Rectal smooth muscle tissue (tissue), 1 donor: ENCODE measurements around the gene NDFIP1.

Experiments used
- H3K27ac ChIP-seq: one replicate; pipeline ENCODE4 v1.7.0; 2013; ENCODE audit warnings: low read depth, low read length, inconsistent platforms
- H3K27me3 ChIP-seq: one replicate; pipeline ENCODE4 v1.7.0; 2013; ENCODE audit warnings: low read length; ENCODE audit not compliant: control insufficient read depth, insufficient read depth
- H3K36me3 ChIP-seq: one replicate; pipeline ENCODE4 v1.7.0; 2013; ENCODE audit warnings: low read length; ENCODE audit not compliant: control insufficient read depth, insufficient read depth
- H3K4me1 ChIP-seq: one replicate; pipeline ENCODE4 v1.7.0; 2013; ENCODE audit warnings: low read length; ENCODE audit not compliant: control insufficient read depth, insufficient read depth
- H3K4me3 ChIP-seq: one replicate; pipeline ENCODE4 v1.7.0; 2013; ENCODE audit warnings: low read length
- H3K9ac ChIP-seq: one replicate; pipeline ENCODE4 v1.7.0; 2013; ENCODE audit warnings: low read length

The NDFIP1 gene

GRCh38 chr5:142096382-142096781 is 12.2 kb upstream of the NDFIP1 start:
- Histone ChIP-seq H3K4me1 (no peaks in the 10 kb centered on the region), H3K27me3 (no peaks in the 10 kb centered on the region), H3K36me3 (no peaks in the 10 kb centered on the region), H3K4me3 (no peak overlapping the region), H3K9ac (no peak overlapping the region), H3K27ac (no peak overlapping the region)

DNA sequence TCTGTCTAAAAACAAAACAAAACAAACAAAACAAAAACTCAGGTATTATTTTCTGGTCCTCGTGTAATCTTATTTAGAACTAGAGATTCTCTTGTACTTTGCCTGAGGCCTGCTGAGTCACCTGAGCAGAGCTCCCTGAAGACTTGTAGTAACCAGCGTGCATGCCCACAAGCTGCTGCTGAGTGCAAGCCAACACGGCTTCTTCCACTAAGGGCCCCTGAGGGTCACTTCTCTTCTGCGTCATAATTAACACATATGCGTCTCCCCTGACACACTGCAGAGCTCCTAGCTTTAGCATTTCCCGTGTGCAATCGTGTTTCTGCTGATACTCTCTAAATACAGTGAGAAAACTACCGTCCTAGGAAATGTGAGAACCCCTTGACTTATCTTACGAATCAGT is 10.9 kb upstream of the NDFIP1 start:
- Histone ChIP-seq H3K27ac (no peak overlapping the region), H3K9ac (no peak overlapping the region), H3K4me1 (no peaks in the 10 kb centered on the region), H3K36me3 (no peaks in the 10 kb centered on the region), H3K27me3 (no peaks in the 10 kb centered on the region), H3K4me3 (no peak overlapping the region)

DNA sequence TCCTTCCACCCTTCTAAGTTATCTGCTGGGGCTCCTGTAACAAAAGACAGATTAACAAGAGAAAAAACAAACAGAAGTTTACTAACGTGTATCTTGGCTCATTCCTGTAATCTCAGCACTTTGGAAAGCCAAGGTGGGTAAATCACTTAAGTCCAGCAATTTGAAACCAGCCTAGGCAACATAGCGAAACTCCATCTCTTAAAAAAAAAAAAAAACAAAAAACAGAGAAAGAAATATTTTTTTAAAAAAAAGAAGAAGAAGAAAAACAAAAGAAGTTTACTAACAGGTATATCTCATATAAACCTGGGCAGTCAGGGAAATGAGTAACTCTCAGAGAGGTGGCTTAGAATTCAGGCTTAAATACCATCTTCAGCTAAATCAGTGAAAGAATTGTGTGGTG is 10.3 kb upstream of the NDFIP1 start:
- H3K27ac ChIP-seq = no peak overlapping the region
- H3K27me3 ChIP-seq = no peaks in the 10 kb centered on the region
- H3K9ac ChIP-seq = no peak overlapping the region
- H3K36me3 ChIP-seq = no peaks in the 10 kb centered on the region
- H3K4me1 ChIP-seq = no peaks in the 10 kb centered on the region
- H3K4me3 ChIP-seq = no peak overlapping the region

- Histone ChIP-seq H3K4me1 (no peaks in the 10 kb centered on the region), H3K9ac (no peak overlapping the region), H3K27me3 (no peaks in the 10 kb centered on the region), H3K4me3 (no peak overlapping the region), H3K36me3 (no peaks in the 10 kb centered on the region), H3K27ac (no peak overlapping the region)
Measured at GRCh38 chr5:142098931-142099330, 9.6 kb upstream of the NDFIP1 start.

GRCh38 chr5:142100307-142100706 is 8.3 kb upstream of the NDFIP1 start:
- no peaks in the 10 kb centered on the region for H3K27me3 ChIP-seq
- no peak overlapping the region for H3K4me3 ChIP-seq
- no peaks in the 10 kb centered on the region for H3K36me3 ChIP-seq
- no peak overlapping the region for H3K27ac ChIP-seq
- no peak overlapping the region for H3K9ac ChIP-seq
- no peaks in the 10 kb centered on the region for H3K4me1 ChIP-seq

DNA sequence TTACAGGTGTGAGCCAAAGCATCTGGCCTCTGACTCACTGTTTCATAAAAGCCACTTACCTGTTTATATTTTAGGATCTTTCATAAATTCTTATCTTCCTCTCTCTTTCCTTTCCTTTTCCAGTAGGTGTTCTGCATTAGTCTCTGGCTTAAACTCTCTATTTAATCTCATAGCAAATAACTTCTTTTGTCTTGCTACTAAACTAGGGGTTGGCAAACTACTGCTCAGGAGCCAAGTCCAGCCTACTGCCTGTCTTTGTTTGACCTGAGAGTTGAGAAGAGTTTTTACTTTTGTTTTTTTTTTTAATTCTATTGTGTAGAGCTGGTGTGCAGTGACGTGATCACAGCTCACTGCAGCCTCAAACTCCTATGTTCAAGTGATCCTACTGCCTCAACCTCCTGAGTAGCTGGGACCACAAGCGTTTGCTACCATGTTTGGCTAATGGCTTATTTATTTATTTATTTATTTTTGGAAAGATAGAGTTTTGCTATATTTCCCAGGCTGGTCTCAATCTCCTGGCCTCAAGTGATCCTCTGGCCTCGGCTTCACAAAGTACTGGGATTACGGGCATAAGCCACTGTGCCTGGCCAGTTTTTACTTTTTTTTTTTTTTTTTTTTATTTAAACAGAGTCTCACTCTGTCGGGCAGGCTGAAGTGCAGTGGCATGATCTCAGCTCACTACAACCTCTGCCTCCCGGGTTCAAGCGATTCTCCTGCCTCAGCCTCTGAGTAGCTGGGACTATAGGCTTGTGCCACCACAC is 5.4 kb upstream of the NDFIP1 start:
- Histone ChIP-seq H3K36me3 (no peaks in the 10 kb centered on the region), H3K4me3 (no peak overlapping the region), H3K27ac (no peak overlapping the region), H3K4me1 (peaks cover 7% of the 10 kb centered on the region), H3K9ac (no peak overlapping the region), H3K27me3 (no peaks in the 10 kb centered on the region)

DNA sequence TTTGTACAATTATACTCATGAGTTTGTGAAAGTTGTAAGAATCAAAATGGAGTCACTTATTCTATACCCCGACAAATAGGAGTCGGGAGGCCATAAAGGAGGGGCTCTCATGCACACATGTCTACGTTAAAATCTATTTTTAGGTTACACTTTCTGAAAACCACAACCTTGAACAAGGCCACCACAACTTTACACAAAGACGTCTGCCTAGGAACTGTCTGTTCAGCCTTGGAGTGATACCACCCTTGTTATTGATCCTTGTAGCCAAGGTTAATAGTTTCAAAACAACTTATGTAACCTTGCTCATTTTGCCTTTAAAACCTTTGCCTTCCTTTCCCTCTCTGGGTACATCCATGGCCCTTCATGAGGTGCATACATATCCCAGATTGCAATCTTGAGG is 4.1 kb upstream of the NDFIP1 start:
- Histone ChIP-seq H3K27me3 (no peaks in the 10 kb centered on the region), H3K4me1 (peaks cover 7% of the 10 kb centered on the region), H3K9ac (no peak overlapping the region), H3K36me3 (no peaks in the 10 kb centered on the region), H3K27ac (no peak overlapping the region), H3K4me3 (no peak overlapping the region)

DNA sequence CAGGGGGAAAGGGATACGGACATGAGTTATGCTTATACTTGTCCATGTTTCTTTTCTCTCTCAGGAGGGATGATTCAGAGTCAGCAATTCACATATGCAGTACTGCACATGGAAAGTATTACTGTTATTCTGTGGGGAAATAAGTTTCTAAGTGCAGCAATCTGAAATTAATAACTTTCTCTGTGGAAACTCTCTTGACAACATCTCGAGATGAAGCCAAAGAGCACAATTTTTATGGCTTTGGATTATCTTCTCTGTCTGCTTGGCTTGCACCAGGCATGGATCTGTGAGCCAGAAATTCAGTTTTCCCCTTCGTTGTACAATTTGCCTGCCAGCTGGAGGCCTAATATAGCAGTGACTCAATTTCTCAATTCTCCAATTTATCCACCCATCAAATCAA is 2.5 kb upstream of the NDFIP1 start:
- H3K27me3 ChIP-seq = no peaks in the 10 kb centered on the region
- peak overlapping the region; percentile 57 for H3K27ac ChIP-seq
- no peak overlapping the region for H3K9ac ChIP-seq
- no peak overlapping the region for H3K4me3 ChIP-seq
- peaks cover 12% of the 10 kb centered on the region for H3K4me1 ChIP-seq
- H3K36me3 ChIP-seq = no peaks in the 10 kb centered on the region

GRCh38 chr5:142107036-142107735 is 1.4 kb upstream of the NDFIP1 start:
- Histone ChIP-seq H3K4me1 (peaks cover 15% of the 10 kb centered on the region), H3K36me3 (no peaks in the 10 kb centered on the region), H3K27ac (no peak overlapping the region), H3K9ac (no peak overlapping the region), H3K4me3 (no peak overlapping the region), H3K27me3 (no peaks in the 10 kb centered on the region)

DNA sequence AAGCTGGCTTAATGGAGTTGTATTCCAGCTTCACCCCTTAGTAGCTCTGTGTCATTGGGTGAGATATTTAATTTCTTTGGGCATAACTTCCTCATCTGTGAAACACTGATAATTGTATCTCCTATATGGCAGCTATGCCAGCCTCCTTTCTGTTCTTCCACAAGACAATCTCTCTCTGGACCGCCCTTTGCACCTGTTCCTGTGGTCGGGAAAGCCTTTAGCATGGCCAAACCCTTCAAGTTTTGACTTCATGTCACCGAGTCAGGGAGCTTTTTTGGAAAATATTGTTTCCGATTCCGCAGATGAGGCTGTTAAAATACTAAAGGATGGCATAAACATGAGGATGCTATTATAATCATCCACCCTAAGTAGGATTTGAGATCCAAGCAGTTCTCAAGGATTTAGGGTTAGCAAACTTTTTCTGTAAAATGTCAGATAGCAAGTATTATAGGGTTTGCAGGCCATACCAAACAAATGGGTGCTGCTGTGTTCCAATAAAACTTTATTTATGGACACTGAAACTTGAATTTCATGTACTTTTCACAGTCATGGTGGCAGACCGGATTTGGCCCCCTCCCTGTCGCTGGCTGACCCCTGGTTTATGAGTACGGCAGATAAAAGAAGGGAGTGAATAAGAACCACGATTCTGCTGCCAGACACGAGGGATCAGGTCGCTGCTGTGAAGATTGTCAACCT is 695 bp upstream of the NDFIP1 start:
- Histone ChIP-seq H3K4me1 (peaks cover 15% of the 10 kb centered on the region), H3K4me3 (peak overlapping the region; percentile 83)

DNA sequence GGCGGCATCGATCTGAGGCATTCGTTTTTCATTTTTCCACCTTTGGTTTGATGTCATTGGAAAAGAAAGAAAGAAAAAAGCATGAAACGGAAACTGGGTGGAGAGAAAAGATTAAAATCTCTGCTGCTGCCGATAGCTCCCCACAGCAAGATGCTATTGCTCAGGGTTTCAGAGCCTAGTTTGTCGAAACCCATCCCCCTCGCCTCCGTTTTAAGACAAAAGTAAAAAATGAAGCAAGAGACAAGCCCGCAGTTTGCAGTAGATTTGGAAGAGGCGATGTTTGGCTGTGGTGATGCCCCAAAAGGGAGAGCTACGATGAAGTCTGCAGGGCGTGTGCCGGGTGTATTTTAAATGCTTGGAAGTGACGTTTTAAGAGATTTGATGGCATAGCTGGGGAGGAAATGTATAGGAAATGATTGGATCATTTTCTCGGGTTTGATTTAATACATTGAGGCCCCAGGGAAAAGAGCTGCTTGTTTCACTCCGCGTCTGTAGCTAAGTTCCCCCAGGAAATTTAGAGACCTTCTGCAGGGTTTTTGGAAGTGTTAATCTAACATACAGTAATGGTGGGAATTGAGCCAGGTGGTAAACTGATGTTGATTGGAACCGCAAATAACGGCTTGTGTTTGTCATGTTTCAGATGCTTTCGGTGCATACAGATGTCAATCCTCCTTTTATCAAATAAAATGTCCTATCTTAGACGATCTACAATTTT is 909 bp downstream of the NDFIP1 start:
- peak overlapping the region; percentile 83 for H3K4me3 ChIP-seq
- H3K4me1 ChIP-seq = peaks cover 15% of the 10 kb centered on the region

More for the DNA sequence above, 695 bp upstream of the NDFIP1 start:
- H3K27me3 ChIP-seq = no peaks in the 10 kb centered on the region
- peak overlapping the region; percentile 93 for H3K27ac ChIP-seq
- no peaks in the 10 kb centered on the region for H3K36me3 ChIP-seq
- H3K9ac ChIP-seq = peak overlapping the region; percentile 54

GRCh38 chr5:142110046-142110531 is 1.5 kb downstream of the NDFIP1 start:
- no peaks in the 10 kb centered on the region for H3K27me3 ChIP-seq
- H3K9ac ChIP-seq = no peak overlapping the region
- H3K36me3 ChIP-seq = no peaks in the 10 kb centered on the region
- H3K4me1 ChIP-seq = peaks cover 15% of the 10 kb centered on the region
- peak overlapping the region; percentile 83 for H3K4me3 ChIP-seq
- peak overlapping the region; percentile 93 for H3K27ac ChIP-seq

More for the DNA sequence above, 909 bp downstream of the NDFIP1 start:
- peak overlapping the region; percentile 85 for H3K9ac ChIP-seq
- no peaks in the 10 kb centered on the region for H3K36me3 ChIP-seq
- no peaks in the 10 kb centered on the region for H3K27me3 ChIP-seq
- H3K27ac ChIP-seq = peak overlapping the region; percentile 93
